SK-N-SH treated with all-trans-retinoic acid at 6 μM for 48 hours (cell line): ENCODE measurements around the gene PRAMEF26.
"Not testable (repeated sequence)": the region's sequence is repeated elsewhere in the genome, so short reads cannot be mapped to it uniquely, and the experiment has no call there.

Source experiments
- ATAC-seq: fragments of 200-7000 bp; cut with Tn5 transposase; 3 replicates; pipeline ENCODE4 v1.9.1; 2020; ENCODE audit warnings: mild to moderate bottlenecking, moderate library complexity

PRAMEF26 gene

DNA sequence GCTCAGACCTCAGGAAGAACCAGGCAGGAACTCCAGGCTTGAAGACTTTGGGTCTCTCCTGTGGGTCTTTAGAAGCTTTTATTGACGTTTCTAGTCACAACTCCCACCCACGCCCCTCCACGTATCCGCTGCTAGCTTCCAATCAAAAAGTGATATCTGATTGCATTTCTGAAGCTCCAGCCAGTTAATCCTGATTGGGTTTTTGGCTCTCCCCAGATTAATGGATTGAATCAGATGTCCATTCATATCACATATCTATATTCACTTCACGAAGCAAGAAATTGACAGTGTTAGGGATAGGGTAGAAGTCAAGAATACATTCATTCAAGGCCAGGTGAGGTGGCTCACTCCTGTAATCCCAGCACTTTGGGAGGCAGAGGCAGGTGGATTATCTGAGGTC lies at the start of gene PRAMEF26:
TSS of gene PRAMEF26 (minus strand) at position 101 of the 400 bp plus-strand sequence. CDS start 2,914 bp downstream, outside the sequence.
- not testable (repeated sequence) for ATAC-seq

DNA sequence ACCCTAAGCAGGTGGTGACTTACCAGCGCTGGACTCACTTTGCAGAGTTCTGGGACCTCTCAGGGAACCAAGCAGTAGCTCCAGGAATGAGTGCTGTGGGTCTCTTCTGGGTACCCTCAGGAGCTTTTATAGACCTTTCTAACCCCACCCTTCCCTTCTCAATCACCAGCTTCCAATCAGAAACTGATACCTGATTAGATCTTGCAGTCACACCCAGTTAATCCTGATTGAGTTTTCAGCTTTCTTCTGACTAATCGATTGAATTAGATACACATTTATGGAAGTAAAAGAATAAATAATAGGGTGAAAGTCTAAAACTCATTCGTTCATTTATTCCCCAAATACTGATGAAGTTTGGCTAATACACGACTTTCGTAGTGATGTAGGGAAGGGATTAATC lies 45.5 kb upstream of the PRAMEF26 start, which contains the start of gene PRAMEF13:
TSS of gene PRAMEF13 (minus strand) at position 101 of the 400 bp plus-strand sequence. CDS start 1,820 bp downstream, outside the sequence.
- not testable (repeated sequence) for ATAC-seq

DNA sequence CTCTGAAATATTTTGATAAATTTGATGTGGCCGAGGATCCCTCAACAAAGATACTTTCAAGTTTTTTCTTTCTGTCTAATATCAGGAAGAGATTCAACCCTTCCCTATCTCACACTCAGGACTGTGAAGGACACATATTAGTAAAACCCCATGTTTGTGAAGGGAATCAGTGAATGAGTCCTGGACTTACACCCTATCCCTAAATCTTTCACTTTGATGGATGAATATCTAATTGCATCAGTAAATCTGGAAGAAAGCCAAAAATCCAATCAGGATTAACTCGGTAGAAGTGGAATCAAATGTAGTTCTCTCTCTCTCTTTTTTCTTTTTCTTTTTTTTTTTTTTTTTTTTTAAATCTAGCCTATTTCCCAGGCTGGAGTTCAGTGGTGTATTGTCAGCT lies 15.7 kb upstream of the PRAMEF26 start, which contains the start of gene PRAMEF9:
TSS of gene PRAMEF9 (plus strand) at position 301 of the 400 bp plus-strand sequence. CDS start 3,433 bp downstream, outside the sequence.
- not testable (repeated sequence) for ATAC-seq

DNA sequence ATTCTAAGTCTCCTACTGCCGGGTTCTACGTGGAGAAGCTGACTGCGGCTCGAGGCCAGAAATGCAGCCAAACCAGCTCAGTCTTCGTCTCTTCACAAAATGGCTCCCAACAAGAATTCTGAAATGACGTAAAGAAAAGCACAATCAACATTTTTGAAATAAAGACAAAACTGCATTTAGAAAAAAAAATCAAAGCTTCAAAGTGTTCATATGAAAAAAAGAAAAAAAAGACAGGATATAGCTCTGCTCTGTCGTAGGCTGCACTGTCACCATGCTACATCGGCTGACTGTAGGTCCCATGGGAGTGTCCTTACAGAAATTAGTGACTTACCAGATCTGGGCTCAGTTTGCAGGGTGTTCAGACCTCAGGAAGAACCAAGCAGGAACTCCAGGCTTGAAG lies 9.7 kb upstream of the PRAMEF26 start, which contains the start of gene HNRNPCL4:
TSS of gene HNRNPCL4 (minus strand) at position 101 of the 400 bp plus-strand sequence. CDS start 164 bp downstream, outside the sequence.
- not testable (repeated sequence) for ATAC-seq

DNA sequence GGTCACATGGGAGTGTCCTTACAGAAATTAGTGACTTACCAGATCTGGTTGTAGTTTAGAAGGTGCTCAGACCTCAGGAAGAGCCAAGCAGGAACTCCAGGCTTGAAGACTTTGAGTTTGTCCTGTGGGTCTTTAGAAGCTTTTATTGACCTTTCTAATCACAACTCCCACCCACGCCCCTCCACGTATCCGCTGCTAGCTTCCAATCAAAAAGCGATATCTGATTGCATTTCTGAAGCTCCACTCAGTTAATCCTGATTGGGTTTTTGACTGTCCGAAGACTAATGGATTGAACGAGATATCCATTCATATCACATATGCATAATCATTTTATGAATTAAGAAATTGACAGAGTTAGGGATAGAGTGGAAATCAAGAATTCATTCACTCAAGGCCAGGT lies 39.1 kb downstream of the PRAMEF26 start, which contains the start of gene HNRNPCL2:
TSS of gene HNRNPCL2 (minus strand) at position 101 of the 400 bp plus-strand sequence. CDS start 454 bp downstream, outside the sequence.
- ATAC-seq, result not testable (repeated sequence)
